Smooth muscle cell (in vitro differentiated cells): Measurements from ENCODE around the gene FRAS1. TPM values are rescaled to one million over a fixed set of nuclear protein-coding genes. Genes with fewer than 3 reads are reported as not detected.

ENCODE experiments used
- DNase-seq: peaks from one replicate; lab custom pipeline; 2025; ENCODE audit not compliant: unreplicated experiment; lab: John Stamatoyannopoulos, UW
- H2AFZ ChIP-seq: fragments of 200-600 bp; sonication (generic); 2 replicates; pipeline ENCODE4 v1.6.0; 2016; ENCODE audit warnings: antibody characterized with exemption, low read depth, mild to moderate bottlenecking
- H3F3A ChIP-seq: fragments of 200-600 bp; sonication (generic); 2 replicates; pipeline ENCODE4 v1.6.0; 2017; ENCODE audit warnings: antibody characterized with exemption, low read depth
- H3K27ac ChIP-seq: fragments of 200-600 bp; sonication (generic); 2 replicates; pipeline ENCODE4 v1.5.1; 2016; ENCODE audit warnings: low read depth, mild to moderate bottlenecking
- H3K27me3 ChIP-seq: fragments of 200-600 bp; sonication (generic); 2 replicates; pipeline ENCODE4 v1.6.1; 2016; ENCODE audit warnings: low read depth, mild to moderate bottlenecking
- H3K36me3 ChIP-seq: fragments of 200-600 bp; sonication (generic); 2 replicates; pipeline ENCODE4 v1.5.1; 2016; ENCODE audit warnings: low read depth
- H3K4me1 ChIP-seq: fragments of 200-600 bp; sonication (generic); 2 replicates; pipeline ENCODE4 v1.5.1; 2016; ENCODE audit warnings: low read depth
- H3K4me2 ChIP-seq: fragments of 200-600 bp; sonication (generic); 2 replicates; pipeline ENCODE4 v1.6.0; 2016; ENCODE audit warnings: mild to moderate bottlenecking
- H3K4me3 ChIP-seq: fragments of 200-600 bp; sonication (generic); 2 replicates; pipeline ENCODE4 v1.5.1; 2016; ENCODE audit warnings: mild to moderate bottlenecking
- H3K79me2 ChIP-seq: fragments of 200-600 bp; sonication (generic); 2 replicates; pipeline ENCODE4 v1.6.0; 2016; ENCODE audit warnings: low read depth, mild to moderate bottlenecking
- H3K9ac ChIP-seq: fragments of 200-600 bp; sonication (generic); 2 replicates; pipeline ENCODE4 v1.6.0; 2016; ENCODE audit warnings: low read depth
- H3K9me3 ChIP-seq: fragments of 200-600 bp; sonication (generic); replicated peaks from 2 replicates; pipeline ENCODE4 v1.5.1; 2016; ENCODE audit warnings: low read depth
- H4K20me1 ChIP-seq: fragments of 200-600 bp; sonication (generic); 2 replicates; pipeline ENCODE4 v1.6.0; 2016; ENCODE audit warnings: low read depth
- WGBS: methylation state at CpG from one replicate; pipeline ENCODE4 v1.1.7; 2016; ENCODE audit warnings: low lambda C conversion rate; 5-methylcytosine and 5-hydroxymethylcytosine counted together
- polyA plus RNA-seq: library from polyadenylated mRNA; unstranded; fragments of >200 nt; fragmentation: Nextera tagmentation; extraction: Ambion mirVana; gene quantifications from 2 replicates; pipeline ENCODE4 v1.2.1, GENCODE V29; 2016
- total RNA-seq: library from RNA; depleted of rRNA; stranded (reverse); fragments of >200 nt; gene quantifications from 2 replicates; pipeline ENCODE4 v1.2.3, GENCODE V29; 2014
- TF ChIP-seq, protein P1 (sequence below): fragments of 200-600 bp; sonication (generic); IDR thresholded peaks from 2 replicates; pipeline ENCODE4 v1.5.1; 2017; ENCODE audit warnings: borderline replicate concordance, mild to moderate bottlenecking, antibody characterized with exemption; ENCODE audit not compliant: insufficient read depth, poor library complexity, severe bottlenecking

The FRAS1 gene
- total and polyA plus RNA-seq, 2 experiments from 2014 or later: 0.55 to 8.1 TPM

GRCh38 chr4:78509043-78509442 lies 451.9 kb downstream of the FRAS1 start:
- Histone ChIP-seq H3K4me2 (no peak overlapping the region), H3K4me1 (no peaks in the 10 kb centered on the region), H3K27ac (no peak overlapping the region), H3F3A (no peaks in the 10 kb centered on the region), H3K9me3 (no peaks in the 10 kb centered on the region), H3K36me3 (no peaks in the 10 kb centered on the region), H3K79me2 (no peaks in the 10 kb centered on the region), H2AFZ (no peak overlapping the region), H3K4me3 (no peak overlapping the region), H3K9ac (no peak overlapping the region), H4K20me1 (no peaks in the 10 kb centered on the region), H3K27me3 (no peaks in the 10 kb centered on the region)
- no peak for DNase-seq
- TF ChIP-seq, protein P1, sequence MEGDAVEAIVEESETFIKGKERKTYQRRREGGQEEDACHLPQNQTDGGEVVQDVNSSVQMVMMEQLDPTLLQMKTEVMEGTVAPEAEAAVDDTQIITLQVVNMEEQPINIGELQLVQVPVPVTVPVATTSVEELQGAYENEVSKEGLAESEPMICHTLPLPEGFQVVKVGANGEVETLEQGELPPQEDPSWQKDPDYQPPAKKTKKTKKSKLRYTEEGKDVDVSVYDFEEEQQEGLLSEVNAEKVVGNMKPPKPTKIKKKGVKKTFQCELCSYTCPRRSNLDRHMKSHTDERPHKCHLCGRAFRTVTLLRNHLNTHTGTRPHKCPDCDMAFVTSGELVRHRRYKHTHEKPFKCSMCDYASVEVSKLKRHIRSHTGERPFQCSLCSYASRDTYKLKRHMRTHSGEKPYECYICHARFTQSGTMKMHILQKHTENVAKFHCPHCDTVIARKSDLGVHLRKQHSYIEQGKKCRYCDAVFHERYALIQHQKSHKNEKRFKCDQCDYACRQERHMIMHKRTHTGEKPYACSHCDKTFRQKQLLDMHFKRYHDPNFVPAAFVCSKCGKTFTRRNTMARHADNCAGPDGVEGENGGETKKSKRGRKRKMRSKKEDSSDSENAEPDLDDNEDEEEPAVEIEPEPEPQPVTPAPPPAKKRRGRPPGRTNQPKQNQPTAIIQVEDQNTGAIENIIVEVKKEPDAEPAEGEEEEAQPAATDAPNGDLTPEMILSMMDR: no peak
- WGBS: 95% methylated on average over 2 of the region's 2 CpGs

- no peak overlapping the region for H3K27ac ChIP-seq
- H2AFZ ChIP-seq: no peak overlapping the region
- H3K9ac ChIP-seq: no peak overlapping the region
- 89% methylated on average over 1 of the region's 1 CpG for WGBS
- TF ChIP-seq, protein P1: no peak
- no peaks in the 10 kb centered on the region for H3F3A ChIP-seq
- no peaks in the 10 kb centered on the region for H4K20me1 ChIP-seq
- no peak for DNase-seq
- H3K27me3 ChIP-seq: no peaks in the 10 kb centered on the region
- H3K4me3 ChIP-seq: no peak overlapping the region
- H3K79me2 ChIP-seq: no peaks in the 10 kb centered on the region
- H3K4me1 ChIP-seq: no peaks in the 10 kb centered on the region
- H3K9me3 ChIP-seq: no peaks in the 10 kb centered on the region
- H3K36me3 ChIP-seq: no peaks in the 10 kb centered on the region
- H3K4me2 ChIP-seq: no peak overlapping the region
Measured at GRCh38 chr4:78510108-78510507, 453.0 kb downstream of the FRAS1 start.

GRCh38 chr4:78510681-78511080 lies 453.6 kb downstream of the FRAS1 start:
- Histone ChIP-seq H3K4me2 (no peak overlapping the region), H3F3A (no peaks in the 10 kb centered on the region), H2AFZ (no peak overlapping the region), H3K79me2 (no peaks in the 10 kb centered on the region), H3K27me3 (no peaks in the 10 kb centered on the region), H3K9ac (no peak overlapping the region), H3K27ac (no peak overlapping the region), H3K4me3 (no peak overlapping the region), H3K9me3 (no peaks in the 10 kb centered on the region), H3K36me3 (no peaks in the 10 kb centered on the region), H3K4me1 (no peaks in the 10 kb centered on the region), H4K20me1 (no peaks in the 10 kb centered on the region)
- 89% methylated on average over 1 of the region's 1 CpG for WGBS
- TF ChIP-seq, protein P1: no peak
- DNase-seq: no peak

- no peaks in the 10 kb centered on the region for H3K4me1 ChIP-seq
- H3K9ac ChIP-seq: no peak overlapping the region
- H3K9me3 ChIP-seq: no peaks in the 10 kb centered on the region
- H2AFZ ChIP-seq: no peak overlapping the region
- H3F3A ChIP-seq: no peaks in the 10 kb centered on the region
- no peak for DNase-seq
- no peak overlapping the region for H3K27ac ChIP-seq
- no peaks in the 10 kb centered on the region for H4K20me1 ChIP-seq
- no peak overlapping the region for H3K4me3 ChIP-seq
- H3K27me3 ChIP-seq: no peaks in the 10 kb centered on the region
- H3K4me2 ChIP-seq: no peak overlapping the region
- no peaks in the 10 kb centered on the region for H3K79me2 ChIP-seq
- no peaks in the 10 kb centered on the region for H3K36me3 ChIP-seq
- TF ChIP-seq, protein P1: no peak
- 66% methylated on average over 3 of the region's 3 CpGs for WGBS
Measured at GRCh38 chr4:78512357-78512920, 455.3 kb downstream of the FRAS1 start.
